ENCODE measurements around the gene B9D1. TPM values are rescaled to one million over a fixed set of nuclear protein-coding genes. Genes with fewer than 3 reads are reported as not detected.

B9D1 gene
- total RNA-seq: 2.1 TPM
- 1 to 10 TPM; 1.2 to 2.0 (median 1.5) TPM for polyA plus RNA-seq

- peak within 1 kb of the TSS; percentile 87 to 95 (median 91) for H3K4me3 Mint-ChIP-seq
- H3K27me3 Mint-ChIP-seq: peaks cover 27% of the 10 kb centered on the region
- peaks cover 0 to 16% (median 5%) of the 10 kb centered on the region in 4 donors for H3K4me1 Mint-ChIP-seq
- Histone ChIP-seq H3K27me3 (ENCODE audit: control insufficient read depth, insufficient read depth, low read length) (no peaks in the 10 kb centered on the region), H3K36me3 (ENCODE audit: control insufficient read depth, insufficient read depth, low read length) (no peaks in the 10 kb centered on the region), H3K4me1 (ENCODE audit: control insufficient read depth, insufficient read depth, low read length, poor library complexity, severe bottlenecking) (peaks cover 11% of the 10 kb centered on the region), H3K27ac (ENCODE audit: insufficient read depth, low read length, poor library complexity, severe bottlenecking) (peak within 1 kb of the TSS; percentile 76), H3K4me3 (ENCODE audit: low read depth, low read length) (peak within 1 kb of the TSS; percentile 52), H3K9me3 (ENCODE audit: control insufficient read depth in 2 of 2, low read length in 2 of 2) (no peaks in the 10 kb centered on the region)
- H3K36me3 Mint-ChIP-seq: no peaks in the 10 kb centered on the region
- peak within 1 kb of the TSS in 2 of 3 donors; percentile 82 to 95 for H3K27ac Mint-ChIP-seq
- ATAC-seq (ENCODE audit: low read depth in 2 of 2) (peak; percentile 87 to 90), DNase-seq (peak; percentile 89 to 93 (median 90))
- peaks cover 0 to 2% (median 0%) of the 10 kb centered on the region in 7 donors for H3K9me3 Mint-ChIP-seq
Measured at GRCh38 chr17:19362277-19363113, at the start of gene B9D1. TSS of gene B9D1 (minus strand) at chr17:19362723. CDS start at chr17:19362569, 154 bp downstream.

- Mint-ChIP-seq H3K9me3 (no peaks in the 10 kb centered on the region), H3K36me3 (no peaks in the 10 kb centered on the region), H3K4me3 (no peak overlapping the region), H3K4me1 (no peaks in the 10 kb centered on the region), H3K27me3 (peaks cover 10% of the 10 kb centered on the region), H3K27ac (no peak overlapping the region)
- H3K9me3 ChIP-seq (ENCODE audit: control insufficient read depth in 2 of 2, low read length in 2 of 2): no peaks in the 10 kb centered on the region
- H3K4me1 ChIP-seq (ENCODE audit: control insufficient read depth, insufficient read depth, low read length, poor library complexity, severe bottlenecking): no peaks in the 10 kb centered on the region
- no peak for ATAC-seq (ENCODE audit: low read depth in 2 of 2)
- no peak for DNase-seq
- H3K27ac ChIP-seq (ENCODE audit: insufficient read depth, low read length, poor library complexity, severe bottlenecking): no peak overlapping the region
- no peaks in the 10 kb centered on the region for H3K36me3 ChIP-seq (ENCODE audit: control insufficient read depth, insufficient read depth, low read length)
- no peaks in the 10 kb centered on the region for H3K27me3 ChIP-seq (ENCODE audit: control insufficient read depth, insufficient read depth, low read length)
- no peak overlapping the region for H3K4me3 ChIP-seq (ENCODE audit: low read depth, low read length)
Measured at GRCh38 chr17:19411631-19412030, 49.1 kb upstream of the B9D1 start.

GRCh38 chr17:19410875-19411620 lies 48.5 kb upstream of the B9D1 start, which contains the start of gene RNF112:
TSS of gene RNF112 (plus strand) at chr17:19411232. CDS start at chr17:19411409, 177 bp downstream.
- H3K36me3 Mint-ChIP-seq: no peaks in the 10 kb centered on the region
- no peak for DNase-seq
- H3K27me3 Mint-ChIP-seq: peaks cover 10% of the 10 kb centered on the region
- ATAC-seq (ENCODE audit: low read depth in 2 of 2): no peak
- H3K4me3 ChIP-seq (ENCODE audit: low read depth, low read length): no peak within 1 kb of the TSS
- no peaks in the 10 kb centered on the region for H3K4me1 Mint-ChIP-seq
- H3K27me3 ChIP-seq (ENCODE audit: control insufficient read depth, insufficient read depth, low read length): no peaks in the 10 kb centered on the region
- no peak within 1 kb of the TSS for H3K27ac Mint-ChIP-seq
- H3K9me3 Mint-ChIP-seq: no peaks in the 10 kb centered on the region
- no peaks in the 10 kb centered on the region for H3K4me1 ChIP-seq (ENCODE audit: control insufficient read depth, insufficient read depth, low read length, poor library complexity, severe bottlenecking)
- no peak within 1 kb of the TSS for H3K4me3 Mint-ChIP-seq
- no peaks in the 10 kb centered on the region for H3K36me3 ChIP-seq (ENCODE audit: control insufficient read depth, insufficient read depth, low read length)
- H3K9me3 ChIP-seq (ENCODE audit: control insufficient read depth in 2 of 2, low read length in 2 of 2): no peaks in the 10 kb centered on the region
- no peak within 1 kb of the TSS for H3K27ac ChIP-seq (ENCODE audit: insufficient read depth, low read length, poor library complexity, severe bottlenecking)

GRCh38 chr17:19410091-19410490 lies 47.6 kb upstream of the B9D1 start:
- Histone ChIP-seq H3K36me3 (ENCODE audit: control insufficient read depth, insufficient read depth, low read length) (no peaks in the 10 kb centered on the region), H3K9me3 (ENCODE audit: control insufficient read depth in 2 of 2, low read length in 2 of 2) (no peaks in the 10 kb centered on the region), H3K4me3 (ENCODE audit: low read depth, low read length) (no peak overlapping the region), H3K27me3 (ENCODE audit: control insufficient read depth, insufficient read depth, low read length) (no peaks in the 10 kb centered on the region), H3K27ac (ENCODE audit: insufficient read depth, low read length, poor library complexity, severe bottlenecking) (no peak overlapping the region), H3K4me1 (ENCODE audit: control insufficient read depth, insufficient read depth, low read length, poor library complexity, severe bottlenecking) (no peaks in the 10 kb centered on the region)
- no peaks in the 10 kb centered on the region for H3K9me3 Mint-ChIP-seq
- peaks cover 10% of the 10 kb centered on the region for H3K27me3 Mint-ChIP-seq
- H3K4me3 Mint-ChIP-seq: no peak overlapping the region
- ATAC-seq (ENCODE audit: low read depth in 2 of 2) (no peak), DNase-seq (no peak)
- H3K36me3 Mint-ChIP-seq: no peaks in the 10 kb centered on the region
- H3K27ac Mint-ChIP-seq: no peak overlapping the region
- no peaks in the 10 kb centered on the region for H3K4me1 Mint-ChIP-seq

GRCh38 chr17:19409509-19409908 lies 47.0 kb upstream of the B9D1 start:
- H3K4me1 ChIP-seq (ENCODE audit: control insufficient read depth, insufficient read depth, low read length, poor library complexity, severe bottlenecking): no peaks in the 10 kb centered on the region
- H3K4me3 Mint-ChIP-seq: no peak overlapping the region
- H3K36me3 Mint-ChIP-seq: no peaks in the 10 kb centered on the region
- no peak overlapping the region for H3K4me3 ChIP-seq (ENCODE audit: low read depth, low read length)
- peaks cover 10% of the 10 kb centered on the region for H3K27me3 Mint-ChIP-seq
- no peaks in the 10 kb centered on the region for H3K9me3 ChIP-seq (ENCODE audit: control insufficient read depth in 2 of 2, low read length in 2 of 2)
- H3K27ac ChIP-seq (ENCODE audit: insufficient read depth, low read length, poor library complexity, severe bottlenecking): no peak overlapping the region
- H3K27ac Mint-ChIP-seq: no peak overlapping the region
- H3K4me1 Mint-ChIP-seq: no peaks in the 10 kb centered on the region
- no peaks in the 10 kb centered on the region for H3K36me3 ChIP-seq (ENCODE audit: control insufficient read depth, insufficient read depth, low read length)
- ATAC-seq (ENCODE audit: low read depth in 2 of 2) (no peak), DNase-seq (no peak)
- no peaks in the 10 kb centered on the region for H3K9me3 Mint-ChIP-seq
- no peaks in the 10 kb centered on the region for H3K27me3 ChIP-seq (ENCODE audit: control insufficient read depth, insufficient read depth, low read length)

GRCh38 chr17:19409066-19409465 lies 46.5 kb upstream of the B9D1 start:
- Histone ChIP-seq H3K27ac (ENCODE audit: insufficient read depth, low read length, poor library complexity, severe bottlenecking) (no peak overlapping the region), H3K36me3 (ENCODE audit: control insufficient read depth, insufficient read depth, low read length) (no peaks in the 10 kb centered on the region), H3K27me3 (ENCODE audit: control insufficient read depth, insufficient read depth, low read length) (no peaks in the 10 kb centered on the region), H3K9me3 (ENCODE audit: control insufficient read depth in 2 of 2, low read length in 2 of 2) (no peaks in the 10 kb centered on the region), H3K4me1 (ENCODE audit: control insufficient read depth, insufficient read depth, low read length, poor library complexity, severe bottlenecking) (no peaks in the 10 kb centered on the region), H3K4me3 (ENCODE audit: low read depth, low read length) (no peak overlapping the region)
- Mint-ChIP-seq H3K4me3 (no peak overlapping the region), H3K36me3 (no peaks in the 10 kb centered on the region), H3K27me3 (peaks cover 10% of the 10 kb centered on the region), H3K4me1 (no peaks in the 10 kb centered on the region), H3K9me3 (no peaks in the 10 kb centered on the region), H3K27ac (no peak overlapping the region)
- ATAC-seq (ENCODE audit: low read depth in 2 of 2) (no peak), DNase-seq (no peak)

- no peak for ATAC-seq (ENCODE audit: low read depth in 2 of 2)
- no peak overlapping the region for H3K27ac Mint-ChIP-seq
- Histone ChIP-seq H3K36me3 (ENCODE audit: control insufficient read depth, insufficient read depth, low read length) (no peaks in the 10 kb centered on the region), H3K4me1 (ENCODE audit: control insufficient read depth, insufficient read depth, low read length, poor library complexity, severe bottlenecking) (no peaks in the 10 kb centered on the region), H3K4me3 (ENCODE audit: low read depth, low read length) (no peak overlapping the region), H3K9me3 (ENCODE audit: control insufficient read depth in 2 of 2, low read length in 2 of 2) (no peaks in the 10 kb centered on the region), H3K27ac (ENCODE audit: insufficient read depth, low read length, poor library complexity, severe bottlenecking) (no peak overlapping the region), H3K27me3 (ENCODE audit: control insufficient read depth, insufficient read depth, low read length) (no peaks in the 10 kb centered on the region)
- no peak overlapping the region for H3K4me3 Mint-ChIP-seq
- peaks cover 0 to 1% (median 0%) of the 10 kb centered on the region in 7 donors for H3K9me3 Mint-ChIP-seq
- peaks cover 3% of the 10 kb centered on the region for H3K36me3 Mint-ChIP-seq
- H3K27me3 Mint-ChIP-seq: peaks cover 10% of the 10 kb centered on the region
- no peak for DNase-seq
- no peaks in the 10 kb centered on the region for H3K4me1 Mint-ChIP-seq
Measured at GRCh38 chr17:19408346-19408710, 45.8 kb upstream of the B9D1 start.

Data from CD4-positive, CD25-positive, alpha-beta regulatory T cell (primary cell).